Effector memory CD4-positive, alpha-beta T cell (primary cell): ENCODE data around the gene CGB8.
A peak's percentile ranks its signal among the peaks of the same experiment; 100 is the strongest.
"Not testable (repeated sequence)": the region's sequence is repeated elsewhere in the genome, so short reads cannot be mapped to it uniquely, and the experiment has no call there.

ENCODE experiments used
- DNase-seq, 3 donors: peaks; one replicate each; pipeline ENCODE4 v3.0.0-alpha.2; 2020
- H3K27ac ChIP-seq: 2 replicates; pipeline ENCODE4 v1.7.0; 2013; ENCODE audit warnings: mild to moderate bottlenecking, low read length, moderate library complexity; ENCODE audit not compliant: insufficient read depth, poor library complexity, severe bottlenecking
- H3K27me3 ChIP-seq: replicated peaks from 2 replicates; pipeline ENCODE4 v1.7.0; 2013; ENCODE audit warnings: mild to moderate bottlenecking, low read length; ENCODE audit not compliant: insufficient read depth, control insufficient read depth, poor library complexity, severe bottlenecking
- H3K36me3 ChIP-seq: 2 replicates; pipeline ENCODE4 v1.7.0; 2013; ENCODE audit warnings: mild to moderate bottlenecking, low read length, moderate library complexity; ENCODE audit not compliant: control insufficient read depth, insufficient read depth
- H3K4me1 ChIP-seq: 2 replicates; pipeline ENCODE4 v1.7.0; 2013; ENCODE audit warnings: low read length, mild to moderate bottlenecking; ENCODE audit not compliant: control insufficient read depth, insufficient read depth, poor library complexity, severe bottlenecking
- H3K4me3 ChIP-seq: 2 replicates; pipeline ENCODE4 v1.7.0; 2013; ENCODE audit warnings: low read length, low read depth, mild to moderate bottlenecking; ENCODE audit not compliant: insufficient read depth, poor library complexity, severe bottlenecking
- H3K9me3 ChIP-seq: 2 replicates; pipeline ENCODE4 v1.7.0; 2013; ENCODE audit warnings: mild to moderate bottlenecking, low read length, moderate library complexity; ENCODE audit not compliant: control insufficient read depth
- total RNA-seq, 3 donors: gene quantifications; one replicate each; lab custom pipeline; 2026; lab: John Stamatoyannopoulos, UW

CGB8 gene
- total RNA-seq = 0 reads per million in 3 donors

- not testable (repeated sequence) for H3K36me3 ChIP-seq, DNase-seq, H3K4me3 ChIP-seq, H3K27me3 ChIP-seq, H3K4me1 ChIP-seq, H3K9me3 ChIP-seq, H3K27ac ChIP-seq
Measured at GRCh38 chr19:49049011-49049410, at the start of gene CGB8. TSS of gene CGB8 (minus strand) at chr19:49049111. CDS start at chr19:49048739, 372 bp downstream.

GRCh38 chr19:49097453-49098288 lies 48.8 kb upstream of the CGB8 start:
- DNase-seq = peak; percentile 47 to 62 (median 57)
- H3K27ac ChIP-seq = no peak overlapping the region
- H3K4me1 ChIP-seq = no peaks in the 10 kb centered on the region
- H3K4me3 ChIP-seq = no peak overlapping the region
- peaks cover 67% of the 10 kb centered on the region for H3K36me3 ChIP-seq
- no peaks in the 10 kb centered on the region for H3K9me3 ChIP-seq
- H3K27me3 ChIP-seq = no peaks in the 10 kb centered on the region

- no peaks in the 10 kb centered on the region for H3K27me3 ChIP-seq
- no peaks in the 10 kb centered on the region for H3K4me1 ChIP-seq
- peaks cover 72% of the 10 kb centered on the region for H3K36me3 ChIP-seq
- H3K4me3 ChIP-seq = no peak overlapping the region
- no peak for DNase-seq
- no peaks in the 10 kb centered on the region for H3K9me3 ChIP-seq
- H3K27ac ChIP-seq = no peak overlapping the region
Measured at GRCh38 chr19:49094505-49095482, 45.9 kb upstream of the CGB8 start.

GRCh38 chr19:49092686-49093085 lies 43.8 kb upstream of the CGB8 start:
- no peak for DNase-seq
- Histone ChIP-seq H3K4me1 (no peaks in the 10 kb centered on the region), H3K27me3 (no peaks in the 10 kb centered on the region), H3K36me3 (peaks cover 69% of the 10 kb centered on the region), H3K9me3 (no peaks in the 10 kb centered on the region), H3K4me3 (no peak overlapping the region), H3K27ac (no peak overlapping the region)

GRCh38 chr19:49091391-49092038 lies 42.6 kb upstream of the CGB8 start:
- DNase-seq = no peak
- Histone ChIP-seq H3K9me3 (no peaks in the 10 kb centered on the region), H3K27ac (no peak overlapping the region), H3K27me3 (no peaks in the 10 kb centered on the region), H3K36me3 (peaks cover 66% of the 10 kb centered on the region), H3K4me3 (no peak overlapping the region), H3K4me1 (peaks cover 10% of the 10 kb centered on the region)

- DNase-seq = no peak
- Histone ChIP-seq H3K9me3 (no peaks in the 10 kb centered on the region), H3K27ac (peak overlapping the region; percentile 84), H3K36me3 (peaks cover 32% of the 10 kb centered on the region), H3K4me3 (peak overlapping the region; percentile 74), H3K4me1 (peaks cover 16% of the 10 kb centered on the region), H3K27me3 (no peaks in the 10 kb centered on the region)
Measured at GRCh38 chr19:49086296-49086695, 37.4 kb upstream of the CGB8 start.

GRCh38 chr19:49085868-49086232 lies 36.9 kb upstream of the CGB8 start:
- no peaks in the 10 kb centered on the region for H3K9me3 ChIP-seq
- no peaks in the 10 kb centered on the region for H3K27me3 ChIP-seq
- peaks cover 28% of the 10 kb centered on the region for H3K36me3 ChIP-seq
- H3K4me3 ChIP-seq = peak overlapping the region; percentile 74
- peak overlapping the region; percentile 84 for H3K27ac ChIP-seq
- H3K4me1 ChIP-seq = peaks cover 16% of the 10 kb centered on the region
- no peak for DNase-seq

- Histone ChIP-seq H3K4me1 (peaks cover 16% of the 10 kb centered on the region), H3K36me3 (peaks cover 22% of the 10 kb centered on the region), H3K27me3 (no peaks in the 10 kb centered on the region), H3K9me3 (no peaks in the 10 kb centered on the region), H3K4me3 (peak within 1 kb of the TSS; percentile 74), H3K27ac (peak within 1 kb of the TSS; percentile 84)
- DNase-seq = peak; percentile 99
Measured at GRCh38 chr19:49085020-49085867, 36.3 kb upstream of the CGB8 start, which contains the start of gene SNRNP70. TSS of gene SNRNP70 (plus strand) at chr19:49085451. CDS start at chr19:49086415, 964 bp downstream.
